NK-92 (cell line): ENCODE results near the gene COX20.

ENCODE experiments used
- DNase-seq: peaks from one replicate; lab custom pipeline; 2025; ENCODE audit not compliant: unreplicated experiment; lab: John Stamatoyannopoulos, UW

COX20 gene

GRCh38 chr1:244850896-244851295 is 15.4 kb downstream of the COX20 start:
- DNase-seq, result no peak

GRCh38 chr1:244851546-244852231 is 16.2 kb downstream of the COX20 start:
- no peak for DNase-seq

GRCh38 chr1:244852694-244853093 is 17.2 kb downstream of the COX20 start:
- DNase-seq, result no peak

GRCh38 chr1:244854166-244854565 is 18.7 kb downstream of the COX20 start:
- DNase-seq, result no peak

- DNase-seq, result no peak
These were observed 19.6 kb downstream of the COX20 start for GRCh38 chr1:244854865-244855578.

- DNase-seq, result no peak
These were observed 22.3 kb downstream of the COX20 start for GRCh38 chr1:244857761-244858160.

- no peak for DNase-seq
These were observed 22.9 kb downstream of the COX20 start for GRCh38 chr1:244858357-244858756.

- no peak for DNase-seq
These were observed 24.6 kb downstream of the COX20 start for GRCh38 chr1:244860078-244860477.

- DNase-seq, result no peak
These were observed 25.6 kb downstream of the COX20 start for GRCh38 chr1:244860914-244861610.

GRCh38 chr1:244861683-244862082 is 26.2 kb downstream of the COX20 start:
- no peak for DNase-seq

- DNase-seq, result no peak
These were observed 26.9 kb downstream of the COX20 start for GRCh38 chr1:244862354-244862698.

GRCh38 chr1:244862699-244863490 is 27.4 kb downstream of the COX20 start:
- peak; percentile 65 for DNase-seq

- DNase-seq, result no peak
These were observed 28.2 kb downstream of the COX20 start for GRCh38 chr1:244863491-244864252.

GRCh38 chr1:244864253-244865027 is 29.0 kb downstream of the COX20 start, which contains the start of gene HNRNPU:
HNRNPU (minus strand) TSS chr1:244864543; CDS start chr1:244864307, 236 bp downstream.
- peak; percentile 62 for DNase-seq

- no peak for DNase-seq
These were observed 29.5 kb downstream of the COX20 start for GRCh38 chr1:244865028-244865371.

GRCh38 chr1:244865820-244866219 is 30.4 kb downstream of the COX20 start:
- DNase-seq, result no peak

GRCh38 chr1:244866355-244866754 is 30.9 kb downstream of the COX20 start:
- no peak for DNase-seq

GRCh38 chr1:244868484-244869363 is 33.3 kb downstream of the COX20 start:
- no peak for DNase-seq

- no peak for DNase-seq
These were observed 33.9 kb downstream of the COX20 start for GRCh38 chr1:244869364-244869827.
